GM13976 (cell line): Measurements from ENCODE around the gene ANKRD28.

Source experiments
- DNase-seq: peaks from one replicate; pipeline ENCODE4 v3.0.0; 2012; ENCODE audit warnings: low spot score
- in situ Hi-C: fragments of 300-500 bp; cut with MboI; formaldehyde crosslinking; loops from one replicate; pipeline ENCODE4 v1.12.0; 2022; ENCODE audit warnings: low sequenced_read_pairs, mixed read lengths, inconsistent platforms; ENCODE audit not compliant: unreplicated experiment
- TF ChIP-seq, protein P1 (sequence below): IDR thresholded peaks from 2 replicates; pipeline ENCODE4 v1.5.1; 2012; ENCODE audit warnings: borderline replicate concordance, mild to moderate bottlenecking; ENCODE audit not compliant: insufficient read depth; ENCODE audit errors: extremely low read depth, missing control alignments, control extremely low read depth

Gene ANKRD28

DNA sequence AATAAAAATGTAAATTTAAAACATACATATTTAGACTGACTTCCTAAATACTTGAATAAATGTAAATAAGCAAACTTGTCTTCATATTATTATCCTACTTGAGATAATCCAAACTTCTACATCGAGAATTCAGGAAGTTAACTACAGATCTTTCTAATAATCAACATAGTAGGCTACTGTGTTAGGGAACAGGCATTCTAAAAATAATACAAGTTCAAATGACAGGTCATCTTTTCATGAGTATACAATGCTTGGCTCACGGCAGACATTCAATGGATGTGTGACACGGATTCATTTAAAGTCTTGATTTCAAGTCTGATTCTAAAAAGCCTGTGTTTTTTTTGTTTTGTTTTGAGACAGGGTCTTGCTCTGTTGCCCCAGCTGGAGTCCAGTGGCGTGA, 107.5 kb downstream of the ANKRD28 start:
- in situ Hi-C loops, result no loop called here
- TF ChIP-seq, protein P1, sequence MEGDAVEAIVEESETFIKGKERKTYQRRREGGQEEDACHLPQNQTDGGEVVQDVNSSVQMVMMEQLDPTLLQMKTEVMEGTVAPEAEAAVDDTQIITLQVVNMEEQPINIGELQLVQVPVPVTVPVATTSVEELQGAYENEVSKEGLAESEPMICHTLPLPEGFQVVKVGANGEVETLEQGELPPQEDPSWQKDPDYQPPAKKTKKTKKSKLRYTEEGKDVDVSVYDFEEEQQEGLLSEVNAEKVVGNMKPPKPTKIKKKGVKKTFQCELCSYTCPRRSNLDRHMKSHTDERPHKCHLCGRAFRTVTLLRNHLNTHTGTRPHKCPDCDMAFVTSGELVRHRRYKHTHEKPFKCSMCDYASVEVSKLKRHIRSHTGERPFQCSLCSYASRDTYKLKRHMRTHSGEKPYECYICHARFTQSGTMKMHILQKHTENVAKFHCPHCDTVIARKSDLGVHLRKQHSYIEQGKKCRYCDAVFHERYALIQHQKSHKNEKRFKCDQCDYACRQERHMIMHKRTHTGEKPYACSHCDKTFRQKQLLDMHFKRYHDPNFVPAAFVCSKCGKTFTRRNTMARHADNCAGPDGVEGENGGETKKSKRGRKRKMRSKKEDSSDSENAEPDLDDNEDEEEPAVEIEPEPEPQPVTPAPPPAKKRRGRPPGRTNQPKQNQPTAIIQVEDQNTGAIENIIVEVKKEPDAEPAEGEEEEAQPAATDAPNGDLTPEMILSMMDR, result no peak
- no peak for DNase-seq

DNA sequence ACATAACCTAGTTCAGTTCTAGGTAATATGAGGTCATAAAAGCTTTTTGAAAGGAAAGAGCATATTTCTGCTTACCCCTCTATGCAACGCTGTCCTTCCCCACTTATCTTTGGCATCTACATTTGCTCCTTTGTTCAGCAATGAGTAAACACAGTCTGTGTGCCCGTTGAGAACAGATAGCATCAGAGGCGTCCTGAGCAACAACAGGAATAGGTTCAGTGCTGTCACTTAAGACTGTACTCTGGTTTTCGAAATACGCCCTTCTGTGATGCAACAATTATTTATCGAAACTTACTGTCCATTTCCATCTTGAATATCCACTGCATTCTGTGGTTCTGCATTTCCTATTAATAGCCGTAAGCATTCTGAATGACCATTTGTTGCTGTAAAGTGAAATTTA, 111.9 kb downstream of the ANKRD28 start:
- no peak for DNase-seq
- in situ Hi-C loops, result no loop called here
- TF ChIP-seq, protein P1, result no peak

DNA sequence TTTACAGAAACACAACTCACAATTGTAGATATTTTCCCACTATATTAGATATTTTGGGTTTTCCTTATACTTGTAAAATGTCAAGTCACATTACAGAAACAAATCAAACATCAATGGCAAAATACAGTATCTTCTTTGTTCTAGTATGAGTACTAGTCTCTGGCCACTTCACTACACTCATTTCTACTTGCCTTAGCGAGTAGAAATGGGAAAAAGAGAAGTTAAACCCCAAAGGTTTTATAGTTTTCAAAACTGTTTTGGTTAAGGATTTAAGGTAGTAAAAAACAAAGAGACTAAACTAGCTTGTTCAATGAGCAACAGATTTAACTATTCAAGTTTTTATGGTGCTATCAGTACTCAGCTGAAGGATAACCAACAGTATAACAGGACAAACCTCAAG, 114.5 kb downstream of the ANKRD28 start:
- DNase-seq, result no peak
- TF ChIP-seq, protein P1, result no peak
- in situ Hi-C loops, result no loop called here

- in situ Hi-C loops, result no loop called here
- DNase-seq, result no peak
- TF ChIP-seq, protein P1, result no peak
Observed at GRCh38 chr3:15682561-15683185, 115.1 kb downstream of the ANKRD28 start.

DNA sequence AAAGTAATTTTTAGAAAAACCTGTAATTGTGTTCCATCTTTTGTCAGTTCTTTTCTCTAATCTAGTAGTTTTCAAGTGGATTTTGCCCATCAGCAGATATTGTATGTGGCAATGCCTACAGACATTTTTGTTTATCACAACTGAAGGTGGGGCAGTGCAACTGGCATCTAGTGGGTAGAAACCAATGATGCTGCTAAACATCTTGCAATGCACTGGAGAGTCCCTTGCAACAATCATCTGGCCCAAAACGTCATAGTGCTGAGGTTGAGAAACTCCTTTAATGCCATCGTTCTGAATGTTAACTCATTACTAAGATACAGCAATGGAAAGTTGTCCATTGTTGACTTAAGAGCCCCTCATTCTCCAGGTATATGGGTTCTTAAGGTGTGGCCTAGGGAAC, 116.1 kb downstream of the ANKRD28 start:
- in situ Hi-C loops, result no loop called here
- DNase-seq, result no peak
- TF ChIP-seq, protein P1, result no peak

GRCh38 chr3:15679306-15679705, 118.5 kb downstream of the ANKRD28 start:
- TF ChIP-seq, protein P1, result no peak
- no peak for DNase-seq
- in situ Hi-C loops, result no loop called here
